Liver (tissue), 9 donors: ENCODE measurements around the gene OR2AG2. TPM values are rescaled to one million over a fixed set of nuclear protein-coding genes. Genes with fewer than 3 reads are reported as not detected.

Experiments used
- DNase-seq: peaks from one replicate; pipeline ENCODE4 v3.0.0-alpha.2; 2017; ENCODE audit warnings: low spot score
- H3K27ac ChIP-seq, 2 donors: one replicate each; pipeline ENCODE4 v1.7.0; 2013; ENCODE audit warnings: inconsistent platforms in 2 of 2, low read length in 2 of 2, control low read depth in 1 of 2, low read depth in 1 of 2, mild to moderate bottlenecking in 1 of 2
- H3K27me3 ChIP-seq, 4 donors: one replicate each; pipeline versions ENCODE4 v1.6.1 to v1.7.0; 2013; ENCODE audit warnings: low read length in 3 of 4, inconsistent platforms in 1 of 4, mild to moderate bottlenecking in 1 of 4, moderate library complexity in 1 of 4; ENCODE audit not compliant: control insufficient read depth in 4 of 4, insufficient read depth in 4 of 4
- H3K36me3 ChIP-seq, 4 donors: one replicate each; pipeline versions ENCODE4 v1.6.1 to v1.7.0; 2013; ENCODE audit warnings: low read length in 3 of 4, mild to moderate bottlenecking in 3 of 4, low read depth in 1 of 4, moderate library complexity in 1 of 4; ENCODE audit not compliant: control insufficient read depth in 4 of 4, insufficient read depth in 3 of 4
- H3K4me1 ChIP-seq, 4 donors: one replicate each; pipeline versions ENCODE4 v1.6.1 to v1.7.0; 2013; ENCODE audit warnings: low read length in 3 of 4, mild to moderate bottlenecking in 3 of 4, moderate library complexity in 1 of 4; ENCODE audit not compliant: control insufficient read depth in 4 of 4, insufficient read depth in 4 of 4
- H3K4me3 ChIP-seq, 3 donors: one replicate each; pipeline versions ENCODE4 v1.6.1 to v1.7.0; 2013; ENCODE audit warnings: low read length in 3 of 3, control low read depth in 1 of 3, low read depth in 1 of 3, mild to moderate bottlenecking in 1 of 3
- H3K9ac ChIP-seq, 2 donors: one replicate each; pipeline ENCODE4 v1.7.0; 2013; ENCODE audit warnings: low read length in 2 of 2, mild to moderate bottlenecking in 2 of 2, moderate library complexity in 2 of 2, control low read depth in 1 of 2, low read depth in 1 of 2
- H3K9me3 ChIP-seq, 4 donors: one replicate each; pipeline versions ENCODE4 v1.6.1 to v1.7.0; 2013; ENCODE audit warnings: low read length in 3 of 4; ENCODE audit not compliant: control insufficient read depth in 4 of 4
- EGR1 ChIP-seq, 2 donors: IDR thresholded peaks; 2 replicates each; pipeline ENCODE4 v1.6.1; 2016 to 2018; ENCODE audit warnings: antibody characterized with exemption in 2 of 2, low read depth in 2 of 2
- FOXA1 ChIP-seq: IDR thresholded peaks from 2 replicates; pipeline ENCODE4 v1.6.1; 2016; ENCODE audit warnings: antibody characterized with exemption
- FOXA2 ChIP-seq: IDR thresholded peaks from 2 replicates; pipeline ENCODE4 v1.6.1; 2016; ENCODE audit warnings: antibody characterized with exemption
- GABPA ChIP-seq, 2 donors: IDR thresholded peaks in 1 of 2; conservative IDR thresholded peaks in 1 of 2; 2 replicates each; pipeline ENCODE4 v1.6.1; 2016; ENCODE audit warnings: antibody characterized with exemption in 2 of 2, mild to moderate bottlenecking in 1 of 2, moderate library complexity in 1 of 2
- HNF4A ChIP-seq, 2 donors: conservative IDR thresholded peaks; 2 replicates each; pipeline ENCODE4 v1.6.1; 2016; ENCODE audit warnings: antibody characterized with exemption in 2 of 2, mild to moderate bottlenecking in 2 of 2
- JUND ChIP-seq, 2 donors: IDR thresholded peaks; 2 replicates each; pipeline ENCODE4 v1.6.1; 2016; ENCODE audit warnings: antibody characterized with exemption in 2 of 2
- NR2F2 ChIP-seq: IDR thresholded peaks from 2 replicates; pipeline ENCODE4 v1.6.1; 2016; ENCODE audit warnings: antibody characterized with exemption
- RAD21 ChIP-seq, 2 donors: IDR thresholded peaks; 2 replicates each; pipeline ENCODE4 v1.6.1; 2016; ENCODE audit warnings: antibody characterized with exemption in 2 of 2, mild to moderate bottlenecking in 2 of 2
- SP1 ChIP-seq: IDR thresholded peaks from 2 replicates; pipeline ENCODE4 v1.6.1; 2018; ENCODE audit warnings: antibody characterized with exemption, mild to moderate bottlenecking
- TAF1 ChIP-seq: conservative IDR thresholded peaks from 2 replicates; pipeline ENCODE4 v1.6.1; 2016; ENCODE audit warnings: antibody characterized with exemption, mild to moderate bottlenecking
- YY1 ChIP-seq: IDR thresholded peaks from 2 replicates; pipeline ENCODE4 v1.6.1; 2016; ENCODE audit warnings: antibody characterized with exemption, mild to moderate bottlenecking
- WGBS: extraction: QIAGEN DNeasy Blood & Tissue Kit; methylation state at CpG from one replicate; pipeline ENCODE4 v1.1.7; 2013; 5-methylcytosine and 5-hydroxymethylcytosine counted together
- polyA plus RNA-seq, 2 donors: library from polyadenylated mRNA; stranded (reverse) in 1 of 2; unstranded in 1 of 2; fragments of 200-250 nt in 1 of 2; fragments of >200 nt in 1 of 2; fragmentation: Nextera tagmentation in 1 of 2; extraction: Ambion mirVana in 1 of 2; gene quantifications; one replicate each; pipeline versions ENCODE4 v1.2.1 to v1.2.3, GENCODE V29; 2013 to 2015
- total RNA-seq, 2 donors: library from RNA; depleted of rRNA; stranded (reverse); fragments of >200 nt; gene quantifications; one replicate each; pipeline ENCODE4 v1.2.3, GENCODE V29; 2014
- TF ChIP-seq, protein P1 (sequence below): IDR thresholded peaks from 2 replicates; pipeline ENCODE4 v1.6.1; 2016; ENCODE audit warnings: antibody characterized with exemption, mild to moderate bottlenecking
- TF ChIP-seq, protein P2 (sequence below): IDR thresholded peaks from 2 replicates; pipeline ENCODE4 v1.6.1; 2016; ENCODE audit warnings: antibody characterized with exemption
- TF ChIP-seq, protein P3 (sequence below): IDR thresholded peaks from 2 replicates; pipeline ENCODE4 v1.6.1; 2016; ENCODE audit warnings: antibody characterized with exemption
- TF ChIP-seq, protein P4 (sequence below): IDR thresholded peaks from 2 replicates; pipeline ENCODE4 v1.6.1; 2016; ENCODE audit warnings: antibody characterized with exemption
- TF ChIP-seq, protein P5 (sequence below): fragments of 150-350 bp; IDR thresholded peaks from 2 replicates; pipeline ENCODE4 v1.5.1; 2017; ENCODE audit warnings: improper control_type of control experiment, low read depth, low read length; ENCODE audit not compliant: missing input control
- donor health status: healthy.
- donor health status: healthy.
- donor health status: healthy.
- donor health status: healthy.
- donor health status: healthy.

The OR2AG2 gene
- total and polyA plus RNA-seq, 4 donors, result under 0.01 TPM; not detected in 3

DNA sequence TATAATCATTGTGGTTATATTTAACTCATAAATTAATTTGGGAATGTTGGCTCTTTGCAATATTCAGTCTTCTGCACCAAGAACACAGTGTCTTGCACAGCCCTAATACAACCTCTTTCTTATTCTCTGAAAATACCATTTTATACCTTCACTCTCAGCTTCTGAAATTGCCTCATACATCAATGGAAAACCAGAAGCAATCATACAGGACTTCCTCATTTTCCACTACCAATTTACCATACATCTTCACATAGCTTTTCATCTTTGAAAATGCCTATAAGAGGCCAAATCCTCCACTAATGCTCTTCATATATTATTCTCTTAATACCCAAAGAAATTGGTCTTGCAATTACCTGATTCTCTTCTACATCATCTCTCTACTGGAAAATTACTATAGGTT lies 6.7 kb upstream of the OR2AG2 start (continued):
- TF ChIP-seq, protein P1, sequence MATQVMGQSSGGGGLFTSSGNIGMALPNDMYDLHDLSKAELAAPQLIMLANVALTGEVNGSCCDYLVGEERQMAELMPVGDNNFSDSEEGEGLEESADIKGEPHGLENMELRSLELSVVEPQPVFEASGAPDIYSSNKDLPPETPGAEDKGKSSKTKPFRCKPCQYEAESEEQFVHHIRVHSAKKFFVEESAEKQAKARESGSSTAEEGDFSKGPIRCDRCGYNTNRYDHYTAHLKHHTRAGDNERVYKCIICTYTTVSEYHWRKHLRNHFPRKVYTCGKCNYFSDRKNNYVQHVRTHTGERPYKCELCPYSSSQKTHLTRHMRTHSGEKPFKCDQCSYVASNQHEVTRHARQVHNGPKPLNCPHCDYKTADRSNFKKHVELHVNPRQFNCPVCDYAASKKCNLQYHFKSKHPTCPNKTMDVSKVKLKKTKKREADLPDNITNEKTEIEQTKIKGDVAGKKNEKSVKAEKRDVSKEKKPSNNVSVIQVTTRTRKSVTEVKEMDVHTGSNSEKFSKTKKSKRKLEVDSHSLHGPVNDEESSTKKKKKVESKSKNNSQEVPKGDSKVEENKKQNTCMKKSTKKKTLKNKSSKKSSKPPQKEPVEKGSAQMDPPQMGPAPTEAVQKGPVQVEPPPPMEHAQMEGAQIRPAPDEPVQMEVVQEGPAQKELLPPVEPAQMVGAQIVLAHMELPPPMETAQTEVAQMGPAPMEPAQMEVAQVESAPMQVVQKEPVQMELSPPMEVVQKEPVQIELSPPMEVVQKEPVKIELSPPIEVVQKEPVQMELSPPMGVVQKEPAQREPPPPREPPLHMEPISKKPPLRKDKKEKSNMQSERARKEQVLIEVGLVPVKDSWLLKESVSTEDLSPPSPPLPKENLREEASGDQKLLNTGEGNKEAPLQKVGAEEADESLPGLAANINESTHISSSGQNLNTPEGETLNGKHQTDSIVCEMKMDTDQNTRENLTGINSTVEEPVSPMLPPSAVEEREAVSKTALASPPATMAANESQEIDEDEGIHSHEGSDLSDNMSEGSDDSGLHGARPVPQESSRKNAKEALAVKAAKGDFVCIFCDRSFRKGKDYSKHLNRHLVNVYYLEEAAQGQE, result no peak
- TF ChIP-seq FOXA2, result no peak
- TF ChIP-seq JUND (IDR thresholded peaks at IDR 0.05), result no peak
- TF ChIP-seq NR2F2, result no peak
- no peak for TF ChIP-seq FOXA1
- TF ChIP-seq EGR1 (IDR thresholded peaks at IDR 0.05; ENCODE audit: low read depth in 2 of 2), result no peak
- TF ChIP-seq, protein P2, sequence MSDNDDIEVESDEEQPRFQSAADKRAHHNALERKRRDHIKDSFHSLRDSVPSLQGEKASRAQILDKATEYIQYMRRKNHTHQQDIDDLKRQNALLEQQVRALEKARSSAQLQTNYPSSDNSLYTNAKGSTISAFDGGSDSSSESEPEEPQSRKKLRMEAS, result no peak

DNA sequence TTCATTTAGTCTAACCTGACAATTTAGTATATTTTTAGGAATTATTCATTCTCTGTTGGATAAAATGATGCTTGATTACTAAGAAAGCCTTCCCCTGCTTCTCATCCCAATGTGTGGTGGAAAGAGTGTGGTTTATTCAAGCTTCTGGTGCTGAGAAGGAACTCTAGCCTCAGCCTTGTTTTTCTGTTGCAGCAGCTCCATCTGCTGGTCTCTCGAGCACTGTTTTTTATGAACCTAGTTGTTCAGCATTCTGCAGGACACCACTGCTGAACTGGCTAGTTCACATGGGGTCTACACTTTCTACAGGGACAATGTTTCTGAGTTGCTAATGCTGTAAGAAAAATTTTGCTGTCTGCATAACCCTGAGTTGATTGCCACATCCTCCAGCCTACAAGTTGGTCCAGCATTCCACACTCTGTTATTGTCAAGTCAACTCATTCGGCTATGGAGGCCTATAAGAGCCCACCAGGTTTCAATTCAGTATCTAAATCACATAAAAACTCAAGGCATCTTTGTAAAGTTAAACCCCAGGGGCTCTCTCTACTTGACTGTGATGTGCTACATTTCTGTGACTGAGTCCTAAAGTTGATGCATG lies 14.3 kb downstream of the OR2AG2 start:
- no peak overlapping the region for H3K4me3 ChIP-seq
- WGBS, result 50% methylated on average over 2 of the region's 2 CpGs
- no peaks in the 10 kb centered on the region for H3K36me3 ChIP-seq
- no peak overlapping the region for H3K27ac ChIP-seq
- H3K9me3 ChIP-seq, result no peaks in the 10 kb centered on the region
- peak; percentile 42 for DNase-seq
- TF ChIP-seq, protein P3, sequence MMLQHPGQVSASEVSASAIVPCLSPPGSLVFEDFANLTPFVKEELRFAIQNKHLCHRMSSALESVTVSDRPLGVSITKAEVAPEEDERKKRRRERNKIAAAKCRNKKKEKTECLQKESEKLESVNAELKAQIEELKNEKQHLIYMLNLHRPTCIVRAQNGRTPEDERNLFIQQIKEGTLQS, result no peak
- TF ChIP-seq, protein P4, sequence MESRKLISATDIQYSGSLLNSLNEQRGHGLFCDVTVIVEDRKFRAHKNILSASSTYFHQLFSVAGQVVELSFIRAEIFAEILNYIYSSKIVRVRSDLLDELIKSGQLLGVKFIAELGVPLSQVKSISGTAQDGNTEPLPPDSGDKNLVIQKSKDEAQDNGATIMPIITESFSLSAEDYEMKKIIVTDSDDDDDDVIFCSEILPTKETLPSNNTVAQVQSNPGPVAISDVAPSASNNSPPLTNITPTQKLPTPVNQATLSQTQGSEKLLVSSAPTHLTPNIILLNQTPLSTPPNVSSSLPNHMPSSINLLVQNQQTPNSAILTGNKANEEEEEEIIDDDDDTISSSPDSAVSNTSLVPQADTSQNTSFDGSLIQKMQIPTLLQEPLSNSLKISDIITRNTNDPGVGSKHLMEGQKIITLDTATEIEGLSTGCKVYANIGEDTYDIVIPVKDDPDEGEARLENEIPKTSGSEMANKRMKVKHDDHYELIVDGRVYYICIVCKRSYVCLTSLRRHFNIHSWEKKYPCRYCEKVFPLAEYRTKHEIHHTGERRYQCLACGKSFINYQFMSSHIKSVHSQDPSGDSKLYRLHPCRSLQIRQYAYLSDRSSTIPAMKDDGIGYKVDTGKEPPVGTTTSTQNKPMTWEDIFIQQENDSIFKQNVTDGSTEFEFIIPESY, result no peak
- TF ChIP-seq SP1 (no peak), NR2F2 (no peak), TAF1 (no peak), HNF4A (conservative IDR thresholded peaks at IDR 0.05) (no peak), FOXA1 (no peak), RAD21 (IDR thresholded peaks at IDR 0.05) (peak; percentile 83 to 90), EGR1 (IDR thresholded peaks at IDR 0.05; ENCODE audit: low read depth in 2 of 2) (no peak), GABPA (IDR thresholded peaks at IDR 0.05 in 1 of 2, conservative IDR thresholded peaks at IDR 0.05 in 1 of 2) (no peak), JUND (IDR thresholded peaks at IDR 0.05) (no peak), YY1 (no peak)
- TF ChIP-seq, protein P5, sequence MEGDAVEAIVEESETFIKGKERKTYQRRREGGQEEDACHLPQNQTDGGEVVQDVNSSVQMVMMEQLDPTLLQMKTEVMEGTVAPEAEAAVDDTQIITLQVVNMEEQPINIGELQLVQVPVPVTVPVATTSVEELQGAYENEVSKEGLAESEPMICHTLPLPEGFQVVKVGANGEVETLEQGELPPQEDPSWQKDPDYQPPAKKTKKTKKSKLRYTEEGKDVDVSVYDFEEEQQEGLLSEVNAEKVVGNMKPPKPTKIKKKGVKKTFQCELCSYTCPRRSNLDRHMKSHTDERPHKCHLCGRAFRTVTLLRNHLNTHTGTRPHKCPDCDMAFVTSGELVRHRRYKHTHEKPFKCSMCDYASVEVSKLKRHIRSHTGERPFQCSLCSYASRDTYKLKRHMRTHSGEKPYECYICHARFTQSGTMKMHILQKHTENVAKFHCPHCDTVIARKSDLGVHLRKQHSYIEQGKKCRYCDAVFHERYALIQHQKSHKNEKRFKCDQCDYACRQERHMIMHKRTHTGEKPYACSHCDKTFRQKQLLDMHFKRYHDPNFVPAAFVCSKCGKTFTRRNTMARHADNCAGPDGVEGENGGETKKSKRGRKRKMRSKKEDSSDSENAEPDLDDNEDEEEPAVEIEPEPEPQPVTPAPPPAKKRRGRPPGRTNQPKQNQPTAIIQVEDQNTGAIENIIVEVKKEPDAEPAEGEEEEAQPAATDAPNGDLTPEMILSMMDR, result peak; percentile 53
- TF ChIP-seq, protein P2, result no peak
- H3K9ac ChIP-seq, result no peak overlapping the region
- H3K4me1 ChIP-seq, result peaks cover 3 to 13% (median 9%) of the 10 kb centered on the region in 4 donors
- no peaks in the 10 kb centered on the region for H3K27me3 ChIP-seq
